HepG2 (cell line): ENCODE measurements around the gene PPP1R27. TPM values are rescaled to one million over a fixed set of nuclear protein-coding genes. Genes with fewer than 3 reads are reported as not detected.

Source experiments
- ATAC-seq: fragments of 200-7000 bp; cut with Tn5 transposase; 3 replicates; pipeline ENCODE4 v1.9.1; 2020; ENCODE audit warnings: mild to moderate bottlenecking, moderate library complexity
- BruUV-seq: library from RNA; stranded (reverse); fragments of 400-500 nt; replicated peaks from 2 replicates; lab custom pipeline; 2021; lab: Mats Ljungman, UMichigan
- CTCF ChIA-PET: fragments of 300-600 bp; formaldehyde crosslinking; extraction: SDS; loops from one replicate; lab custom pipeline; 2021; ENCODE audit warnings: low total read pairs, inconsistent platforms, low intra/inter-chr PET ratio; lab: Yijun Ruan, JAX
- POLR2A ChIA-PET: fragments of 350-600 bp; sonication (Branson Sonifier 250); formaldehyde crosslinking; loops from one replicate; lab custom pipeline; 2020; ENCODE audit warnings: antibody characterized with exemption, inconsistent platforms; lab: Yijun Ruan, JAX
- DNase-seq: peaks from one replicate; pipeline ENCODE4 v3.0.0-alpha.2; 2015; ENCODE audit warnings: low spot score
- FAIRE-seq: peaks from 3 replicates; lab custom pipeline; 2011; peaks lifted over from hg19 to GRCh38; lab: Jason Lieb, UNC
- H2AFZ ChIP-seq: one replicate; pipeline ENCODE4 v1.6.1; 2011; ENCODE audit warnings: low read length, inconsistent platforms
- H3K27ac ChIP-seq: fragments of 300-600 bp; 3 replicates; pipeline ENCODE4 v1.8.0; 2011; ENCODE audit warnings: mixed run types, mild to moderate bottlenecking, mixed read lengths, low read length, inconsistent platforms; ENCODE audit not compliant: insufficient read depth; ENCODE audit errors: extremely low read length
- H3K27me3 ChIP-seq, 2 experiments: fragments of 200-600 bp in 1 of 2; 2 replicates in 1 of 2; 3 replicates in 1 of 2; pipeline versions ENCODE4 v1.6.0 to v1.8.0; 2011; ENCODE audit warnings: low read length in 2 of 2, mild to moderate bottlenecking in 2 of 2, moderate library complexity in 2 of 2, inconsistent platforms in 1 of 2; ENCODE audit not compliant: insufficient read depth in 2 of 2, control insufficient read depth in 1 of 2
- H3K36me3 ChIP-seq, 2 experiments: fragments of 200-600 bp in 1 of 2; replicated peaks in 1 of 2; 2 replicates in 1 of 2; 3 replicates in 1 of 2; pipeline versions ENCODE4 v1.5.1 to v1.8.0; 2011; ENCODE audit warnings: low read length in 2 of 2, inconsistent platforms in 1 of 2; ENCODE audit not compliant: insufficient read depth in 2 of 2, control insufficient read depth in 1 of 2
- H3K4me1 ChIP-seq: 2 replicates; pipeline ENCODE4 v1.5.1; 2012; ENCODE audit warnings: low read length, inconsistent platforms; ENCODE audit not compliant: insufficient read depth
- H3K4me2 ChIP-seq: 2 replicates; pipeline ENCODE4 v1.6.0; 2011; ENCODE audit warnings: low read depth, low read length, inconsistent platforms
- H3K4me3 ChIP-seq, 3 experiments: fragments of 200-600 bp in 1 of 3; sonication (generic), shearing (Covaris generic) in 1 of 3; replicated peaks in 1 of 3; 2 replicates each; pipeline ENCODE4 v1.5.1; 2011 to 2016; ENCODE audit warnings: low read length in 3 of 3, inconsistent platforms in 2 of 3, low read depth in 2 of 3, mild to moderate bottlenecking in 2 of 3, control low read depth in 1 of 3, mixed read lengths in 1 of 3; ENCODE audit not compliant: insufficient read depth in 1 of 3
- H3K79me2 ChIP-seq: one replicate; pipeline ENCODE4 v1.6.1; 2011; ENCODE audit warnings: low read length, inconsistent platforms; ENCODE audit not compliant: insufficient read depth
- H3K9ac ChIP-seq: 2 replicates; pipeline ENCODE4 v1.6.0; 2011; ENCODE audit warnings: mild to moderate bottlenecking, low read depth, low read length, inconsistent platforms; ENCODE audit not compliant: insufficient read depth
- H3K9me3 ChIP-seq: 2 replicates; pipeline ENCODE4 v1.5.1; 2012; ENCODE audit warnings: mild to moderate bottlenecking, low read length
- H4K20me1 ChIP-seq: 2 replicates; pipeline ENCODE4 v1.6.0; 2011; ENCODE audit warnings: inconsistent platforms, mild to moderate bottlenecking, low read length, moderate library complexity; ENCODE audit not compliant: insufficient read depth
- ATF5 ChIP-seq: sonication (generic); formaldehyde crosslinking; IDR thresholded peaks from 2 replicates; pipeline ENCODE4 v1.4.0; 2020; ENCODE audit warnings: mild to moderate bottlenecking, low read depth, missing genetic modification reagents
- BRCA1 ChIP-seq: sonication (generic); formaldehyde crosslinking; IDR thresholded peaks from 2 replicates; pipeline ENCODE4 v1.4.0; 2020; ENCODE audit warnings: missing genetic modification reagents
- GATAD1 ChIP-seq: IDR thresholded peaks from 2 replicates; pipeline ENCODE4 v1.6.1; 2016; ENCODE audit warnings: missing genetic modification reagents, missing compliant biosample characterization
- HMG20B ChIP-seq: conservative IDR thresholded peaks from 2 replicates; pipeline ENCODE4 v1.6.1; 2016; ENCODE audit warnings: missing genetic modification reagents, missing compliant biosample characterization
- HNRNPL ChIP-seq: fragments of 200-400 bp; formaldehyde crosslinking; IDR thresholded peaks from 2 replicates; pipeline ENCODE4 v1.6.1; 2017; ENCODE audit warnings: mild to moderate bottlenecking, low read depth, low read length
- POLR2A ChIP-seq, 2 experiments: IDR thresholded peaks; 2 replicates each; pipeline ENCODE4 v1.6.1; 2011; ENCODE audit warnings: low read depth in 2 of 2, low read length in 2 of 2, mild to moderate bottlenecking in 1 of 2, moderate library complexity in 1 of 2; ENCODE audit not compliant: insufficient read depth in 1 of 2
- PRPF4 ChIP-seq: fragments of 200-400 bp; formaldehyde crosslinking; IDR thresholded peaks from 2 replicates; pipeline ENCODE4 v1.6.1; 2016; ENCODE audit warnings: low read length, low read depth; ENCODE audit not compliant: poor library complexity, severe bottlenecking
- RBFOX2 ChIP-seq: fragments of 200-400 bp; formaldehyde crosslinking; IDR thresholded peaks from 2 replicates; pipeline ENCODE4 v1.6.1; 2017; ENCODE audit warnings: low read depth, mild to moderate bottlenecking, low read length
- RFX3 ChIP-seq: IDR thresholded peaks from 2 replicates; pipeline ENCODE4 v1.6.1; 2016; ENCODE audit warnings: missing biosample characterization, missing genetic modification reagents
- SNAI1 ChIP-seq: sonication (generic); formaldehyde crosslinking; IDR thresholded peaks from 2 replicates; pipeline ENCODE4 v1.5.0; 2020; ENCODE audit warnings: mild to moderate bottlenecking, missing genetic modification reagents, borderline replicate concordance
- THAP7 ChIP-seq: sonication (generic); formaldehyde crosslinking; IDR thresholded peaks from 2 replicates; pipeline ENCODE4 v1.8.1; 2023; ENCODE audit warnings: mild to moderate bottlenecking, missing genetic modification reagents
- TOE1 ChIP-seq: sonication (generic); formaldehyde crosslinking; IDR thresholded peaks from 2 replicates; pipeline ENCODE4 v1.4.0; 2020; ENCODE audit warnings: mild to moderate bottlenecking, missing genetic modification reagents
- ZBTB10 ChIP-seq: sonication (generic); formaldehyde crosslinking; IDR thresholded peaks from 2 replicates; pipeline ENCODE4 v1.4.0; 2020; ENCODE audit warnings: missing genetic modification reagents, borderline replicate concordance
- ZBTB34 ChIP-seq: sonication (generic); formaldehyde crosslinking; IDR thresholded peaks from 2 replicates; pipeline ENCODE4 v1.8.0; 2022; ENCODE audit warnings: mild to moderate bottlenecking, missing genetic modification reagents
- ZEB1 ChIP-seq: IDR thresholded peaks from 2 replicates; pipeline ENCODE4 v1.6.1; 2012; ENCODE audit warnings: mild to moderate bottlenecking, low read depth, inconsistent platforms; ENCODE audit not compliant: insufficient replicate concordance
- ZNF678 ChIP-seq: sonication (generic); formaldehyde crosslinking; IDR thresholded peaks from 2 replicates; pipeline ENCODE4 v1.4.0; 2020; ENCODE audit warnings: mild to moderate bottlenecking, missing genetic modification reagents
- ZSCAN31 ChIP-seq: sonication (generic); formaldehyde crosslinking; IDR thresholded peaks from 2 replicates; pipeline ENCODE4 v1.5.0; 2020; ENCODE audit warnings: low read depth, mild to moderate bottlenecking, missing genetic modification reagents
- WGBS: methylation state at CpG from one replicate; pipeline ENCODE4 v1.1.6; 2017; ENCODE audit warnings: low lambda C conversion rate; 5-methylcytosine and 5-hydroxymethylcytosine counted together
- in situ Hi-C: cut with HindIII; loops from 2 replicates; pipeline ENCODE4 v1.10.0; 2017; ENCODE audit warnings: low pct_unique_long_range_greater_than_20kb; ENCODE audit not compliant: extremely low pct_ligation_motif_present
- intact Hi-C: fragments of 100-400 bp; cut with micrococcal nuclease; formaldehyde crosslinking; loops from one replicate; pipeline ENCODE4 v1.10.0; 2022; ENCODE audit not compliant: unreplicated experiment
- polyA plus RNA-seq, 8 experiments: library from polyadenylated mRNA; depleted of rRNA in 3 of 8; stranded (reverse) in 7 of 8; unstranded in 1 of 8; fragments of >200 nt; fragmentation: Illumina TruSeq in 4 of 8; extraction: Trizol in 4 of 8; gene quantifications; 2 replicates each; pipeline versions ENCODE4 v1.2.1 to v1.2.3, GENCODE V29; 2011 to 2016; ENCODE audit warnings: low read depth in 4 of 8, missing spikeins in 1 of 8, mixed read lengths in 1 of 8; ENCODE audit not compliant: insufficient read depth in 1 of 8
- total RNA-seq, 5 experiments: library from RNA; depleted of rRNA; stranded (reverse); fragments of >200 nt; fragmentation: Illumina TruSeq; extraction: Trizol; gene quantifications; 2 replicates each; pipeline ENCODE4 v1.2.3, GENCODE V29; 2016; ENCODE audit warnings: low read depth in 1 of 5

Gene PPP1R27
- total and polyA plus RNA-seq, 2 of the 13 experiments (the other 11 are each of a cell fraction or from before 2014, with no cell fraction given) = 0.17 to 1.00 TPM

GRCh38 chr17:81833921-81834830, 674 bp downstream of the PPP1R27 start:
- Histone ChIP-seq H3K79me2 (peaks cover 16% of the 10 kb centered on the region), H3K27ac (peak overlapping the region; percentile 93), H4K20me1 (no peaks in the 10 kb centered on the region), H2AFZ (no peak overlapping the region), H3K27me3 (no peaks in the 10 kb centered on the region; a peak in 1 of 5 replicates), H3K4me3 (peak overlapping the region; percentile 50 to 72 (median 62); a peak in 5 of 6 replicates), H3K4me1 (peaks cover 67% of the 10 kb centered on the region), H3K36me3 (no peaks in the 10 kb centered on the region), H3K4me2 (peak overlapping the region; percentile 84), H3K9me3 (no peaks in the 10 kb centered on the region), H3K9ac (peak overlapping the region; percentile 79)
- DNase-seq = no peak
- ChIA-PET POLR2A (interaction anchor here (1.0 to 8.9 kb wide), 34 partner anchors 8 to 269 kb away, joined by 3 to 52 read pairs (median 8); partner anchors contain the start of genes ARHGDIA, ARL16, CCDC137 and CENPX), CTCF (no interaction called here)
- no peak for FAIRE-seq
- ATAC-seq = no peak
- 82% methylated on average over 25 of the region's 31 CpGs for WGBS
- no TSS peak for BruUV-seq
- in situ Hi-C loops = no loop called here
- intact Hi-C loops = no loop called here
- TF ChIP-seq ZSCAN31 (0 out of 2 replicates have a peak, but pooled peaks have one; percentile 4), ZNF678 (no peak), POLR2A (IDR thresholded peaks at IDR 0.05; ENCODE audit: insufficient read depth in 1 of 2, low read depth in 2 of 2, low read length in 2 of 2) (peak in 1 of 2 experiments; percentile 28; a peak in 1 of 4 replicates), RFX3 (CRISPR knock-in tag) (no peak), HMG20B (CRISPR knock-in tag) (peak; percentile 2; the same call in 1 of the 2 replicates), TOE1 (CRISPR knock-in tag) (no peak), THAP7 (CRISPR knock-in tag) (no peak), PRPF4 (peak; percentile 42), HNRNPL (0 out of 2 replicates have a peak, but pooled peaks have one; percentile 8), ATF5 (CRISPR knock-in tag) (0 out of 2 replicates have a peak, but pooled peaks have one; percentile 7), SNAI1 (CRISPR knock-in tag) (peak; percentile 80; the same call in 1 of the 2 replicates), ZBTB34 (no peak), ZEB1 (peak; percentile 67), RBFOX2 (peak; percentile 27; the same call in 1 of the 2 replicates), GATAD1 (0 out of 2 replicates have a peak, but pooled peaks have one; percentile 2), ZBTB10 (CRISPR knock-in tag) (peak; percentile 92), BRCA1 (CRISPR knock-in tag) (no peak)
